OCI-LY7 (cell line): Measurements from ENCODE around the gene DPP10. TPM values are rescaled to one million over a fixed set of nuclear protein-coding genes. Genes with fewer than 3 reads are reported as not detected.
"Not testable (repeated sequence)": the region's sequence is repeated elsewhere in the genome, so short reads cannot be mapped to it uniquely, and the experiment has no call there.

ENCODE experiments used
- BruUV-seq: library from RNA; stranded (reverse); fragments of 400-500 nt; replicated peaks from 2 replicates; lab custom pipeline; 2021; lab: Mats Ljungman, UMichigan
- CTCF ChIA-PET: fragments of 300-600 bp; sonication (Branson Sonifier 250); formaldehyde crosslinking; loops from one replicate; lab custom pipeline; 2022; ENCODE audit warnings: antibody characterized with exemption; ENCODE audit not compliant: unreplicated experiment; lab: Charles Lee
- POLR2A ChIA-PET: fragments of 300-600 bp; sonication (Branson Sonifier 250); formaldehyde crosslinking; loops from one replicate; lab custom pipeline; 2022; ENCODE audit warnings: antibody characterized with exemption; lab: Charles Lee
- DNase-seq: peaks from one replicate; pipeline ENCODE4 v3.0.0-alpha.2; 2015; ENCODE audit warnings: low spot score
- H2AFZ ChIP-seq: fragments of 200-600 bp; sonication (generic), shearing (Covaris generic); 2 replicates; pipeline ENCODE4 v1.6.1; 2014; ENCODE audit warnings: mild to moderate bottlenecking, antibody characterized with exemption, low read length, moderate library complexity
- H3K27ac ChIP-seq: fragments of 200-600 bp; sonication (generic); 2 replicates; pipeline ENCODE4 v1.5.1; 2014; ENCODE audit warnings: mixed run types, low read depth, mild to moderate bottlenecking, moderate library complexity, low read length, inconsistent platforms; ENCODE audit not compliant: poor library complexity, severe bottlenecking
- H3K36me3 ChIP-seq: fragments of 200-600 bp; sonication (generic); 2 replicates; pipeline ENCODE4 v1.6.1; 2014; ENCODE audit warnings: mild to moderate bottlenecking, antibody characterized with exemption, low read length, moderate library complexity, mixed read lengths; ENCODE audit not compliant: insufficient read depth
- H3K4me1 ChIP-seq: fragments of 200-600 bp; sonication (generic); 2 replicates; pipeline ENCODE4 v1.5.1; 2014; ENCODE audit warnings: mild to moderate bottlenecking, low read length; ENCODE audit not compliant: insufficient read depth, poor library complexity, severe bottlenecking
- H3K4me2 ChIP-seq: fragments of 200-600 bp; sonication (generic); 2 replicates; pipeline ENCODE4 v1.6.1; 2014; ENCODE audit warnings: mild to moderate bottlenecking, low read length
- H3K4me3 ChIP-seq: fragments of 200-600 bp; sonication (generic); 2 replicates; pipeline ENCODE4 v1.5.1; 2014; ENCODE audit warnings: mild to moderate bottlenecking, low read depth, low read length; ENCODE audit not compliant: poor library complexity, severe bottlenecking
- H3K79me2 ChIP-seq: fragments of 200-600 bp; sonication (generic); 2 replicates; pipeline ENCODE4 v1.6.1; 2016; ENCODE audit warnings: low read depth, mild to moderate bottlenecking, low read length, moderate library complexity, mixed read lengths; ENCODE audit not compliant: insufficient read depth
- H3K9me2 ChIP-seq: fragments of 200-600 bp; sonication (generic); 2 replicates; pipeline ENCODE4 v1.6.1; 2016; ENCODE audit warnings: mild to moderate bottlenecking, low read length, mixed read lengths; ENCODE audit not compliant: insufficient read depth
- H3K9me3 ChIP-seq: fragments of 200-600 bp; sonication (generic); 2 replicates; pipeline ENCODE4 v1.6.1; 2014; ENCODE audit warnings: mild to moderate bottlenecking, mixed run types, low read length, mixed read lengths
- H4K20me1 ChIP-seq: fragments of 200-600 bp; sonication (generic); 2 replicates; pipeline ENCODE4 v1.6.1; 2014; ENCODE audit warnings: mild to moderate bottlenecking, antibody characterized with exemption, low read length, moderate library complexity, mixed read lengths; ENCODE audit not compliant: insufficient read depth
- EZH2phosphoT487 ChIP-seq: fragments of 200-600 bp; sonication (generic); IDR thresholded peaks from 2 replicates; pipeline ENCODE4 v1.6.1; 2018; ENCODE audit warnings: low read depth, borderline replicate concordance, mild to moderate bottlenecking, mixed run types, antibody characterized with exemption, low read length, moderate library complexity, mixed read lengths
- intact Hi-C: fragments of 100-400 bp; cut with micrococcal nuclease; formaldehyde crosslinking; loops from one replicate; pipeline ENCODE4 v1.10.0; 2022; ENCODE audit not compliant: unreplicated experiment
- total RNA-seq, 2 experiments: library from RNA; depleted of rRNA in 1 of 2; stranded (reverse); fragments of >200 nt in 1 of 2; shearing (Covaris generic) in 1 of 2; gene quantifications; 2 replicates each; pipeline ENCODE4 v1.2.3, GENCODE V29; 2014 to 2022
- TF ChIP-seq, protein P1 (sequence below): fragments of 200-600 bp; sonication (generic); conservative IDR thresholded peaks from 2 replicates; pipeline ENCODE4 v1.5.1; 2014; ENCODE audit warnings: mild to moderate bottlenecking, antibody characterized with exemption, low read length, moderate library complexity, mixed read lengths

DPP10 gene
- total RNA-seq, 2 experiments from 2014 or later, result not detected

DNA sequence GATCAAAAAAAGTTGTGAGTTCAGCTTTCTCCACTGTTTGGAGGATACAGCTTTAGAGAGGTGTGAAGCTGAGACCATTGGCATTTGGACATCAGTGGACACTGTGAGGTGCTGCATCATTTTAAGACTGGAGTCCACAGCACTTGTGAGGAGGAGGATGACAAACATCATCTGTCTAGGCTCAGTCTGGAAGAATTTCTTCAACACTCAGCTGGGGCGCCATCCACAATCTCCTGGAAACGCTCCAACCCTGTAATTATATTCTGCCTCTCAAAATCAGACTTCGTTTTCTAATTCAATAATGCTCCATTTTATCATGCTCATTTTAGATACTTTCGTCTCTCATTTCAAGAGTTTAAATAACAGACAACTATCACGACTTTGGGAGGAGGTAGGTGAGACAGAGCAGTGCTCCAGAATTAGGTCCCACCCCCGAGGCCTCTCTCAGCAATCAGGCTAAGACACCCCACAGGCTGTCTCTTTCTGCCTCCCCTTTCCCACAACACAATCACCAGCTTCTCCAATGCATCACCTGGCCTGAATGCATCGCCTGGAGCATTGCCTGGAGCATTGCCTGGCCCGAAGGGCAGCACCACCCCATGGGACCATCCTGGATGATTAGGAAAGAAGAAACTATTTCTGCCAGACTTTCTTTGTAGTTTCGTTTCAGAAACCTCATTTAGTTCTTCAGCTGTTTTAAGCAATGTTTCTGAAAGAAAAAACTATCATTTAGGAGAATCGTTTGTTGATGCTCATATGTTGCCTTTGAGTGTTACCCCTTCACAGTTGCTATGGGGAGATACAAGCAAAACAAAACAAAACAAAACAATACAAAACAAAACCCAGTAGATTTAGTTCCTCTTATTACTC is 37.0 kb upstream of the DPP10 start:
- no peaks in the 10 kb centered on the region for H3K36me3 ChIP-seq
- no peaks in the 10 kb centered on the region for H3K79me2 ChIP-seq
- CTCF ChIA-PET, result no interaction called here
- no peak overlapping the region for H3K4me2 ChIP-seq
- no peaks in the 10 kb centered on the region for H3K9me2 ChIP-seq
- no peak overlapping the region for H3K27ac ChIP-seq
- H3K4me1 ChIP-seq, result no peaks in the 10 kb centered on the region
- no peak for TF ChIP-seq EZH2phosphoT487
- TF ChIP-seq, protein P1, sequence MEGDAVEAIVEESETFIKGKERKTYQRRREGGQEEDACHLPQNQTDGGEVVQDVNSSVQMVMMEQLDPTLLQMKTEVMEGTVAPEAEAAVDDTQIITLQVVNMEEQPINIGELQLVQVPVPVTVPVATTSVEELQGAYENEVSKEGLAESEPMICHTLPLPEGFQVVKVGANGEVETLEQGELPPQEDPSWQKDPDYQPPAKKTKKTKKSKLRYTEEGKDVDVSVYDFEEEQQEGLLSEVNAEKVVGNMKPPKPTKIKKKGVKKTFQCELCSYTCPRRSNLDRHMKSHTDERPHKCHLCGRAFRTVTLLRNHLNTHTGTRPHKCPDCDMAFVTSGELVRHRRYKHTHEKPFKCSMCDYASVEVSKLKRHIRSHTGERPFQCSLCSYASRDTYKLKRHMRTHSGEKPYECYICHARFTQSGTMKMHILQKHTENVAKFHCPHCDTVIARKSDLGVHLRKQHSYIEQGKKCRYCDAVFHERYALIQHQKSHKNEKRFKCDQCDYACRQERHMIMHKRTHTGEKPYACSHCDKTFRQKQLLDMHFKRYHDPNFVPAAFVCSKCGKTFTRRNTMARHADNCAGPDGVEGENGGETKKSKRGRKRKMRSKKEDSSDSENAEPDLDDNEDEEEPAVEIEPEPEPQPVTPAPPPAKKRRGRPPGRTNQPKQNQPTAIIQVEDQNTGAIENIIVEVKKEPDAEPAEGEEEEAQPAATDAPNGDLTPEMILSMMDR, result no peak
- H3K9me3 ChIP-seq, result no peaks in the 10 kb centered on the region
- DNase-seq, result no peak
- POLR2A ChIA-PET, result no interaction called here
- H4K20me1 ChIP-seq, result no peaks in the 10 kb centered on the region
- H2AFZ ChIP-seq, result no peak overlapping the region
- BruUV-seq, result no TSS peak
- H3K4me3 ChIP-seq, result no peak overlapping the region
- intact Hi-C loops, result no loop called here

DNA sequence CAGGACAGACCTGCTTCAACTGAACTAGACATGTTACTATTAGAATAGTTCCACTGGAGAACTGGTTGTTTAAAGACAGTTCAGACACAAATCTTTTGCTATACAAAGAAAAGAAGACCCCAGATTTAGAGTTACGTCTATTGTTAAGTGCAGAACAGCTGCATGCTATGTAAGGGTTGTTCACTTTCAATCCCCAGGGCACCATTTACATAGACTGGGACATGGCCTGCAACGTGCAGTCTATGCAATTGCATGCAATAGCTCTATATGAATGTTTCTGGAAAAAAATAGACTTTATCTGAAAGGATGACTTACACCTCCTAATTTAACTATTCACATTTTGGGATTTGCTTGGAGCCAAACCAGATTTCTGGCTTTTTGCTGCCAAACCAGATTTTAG is 36.1 kb upstream of the DPP10 start:
- no peaks in the 10 kb centered on the region for H3K9me2 ChIP-seq
- no peaks in the 10 kb centered on the region for H3K36me3 ChIP-seq
- H3K4me1 ChIP-seq, result no peaks in the 10 kb centered on the region
- no peak for DNase-seq
- TF ChIP-seq, protein P1, result no peak
- TF ChIP-seq EZH2phosphoT487, result no peak
- POLR2A ChIA-PET, result no interaction called here
- H3K27ac ChIP-seq, result no peak overlapping the region
- no peaks in the 10 kb centered on the region for H3K79me2 ChIP-seq
- H3K4me2 ChIP-seq, result no peak overlapping the region
- CTCF ChIA-PET, result no interaction called here
- no peaks in the 10 kb centered on the region for H3K9me3 ChIP-seq
- BruUV-seq, result no TSS peak
- H3K4me3 ChIP-seq, result no peak overlapping the region
- intact Hi-C loops, result no loop called here
- H4K20me1 ChIP-seq, result no peaks in the 10 kb centered on the region
- H2AFZ ChIP-seq, result no peak overlapping the region

DNA sequence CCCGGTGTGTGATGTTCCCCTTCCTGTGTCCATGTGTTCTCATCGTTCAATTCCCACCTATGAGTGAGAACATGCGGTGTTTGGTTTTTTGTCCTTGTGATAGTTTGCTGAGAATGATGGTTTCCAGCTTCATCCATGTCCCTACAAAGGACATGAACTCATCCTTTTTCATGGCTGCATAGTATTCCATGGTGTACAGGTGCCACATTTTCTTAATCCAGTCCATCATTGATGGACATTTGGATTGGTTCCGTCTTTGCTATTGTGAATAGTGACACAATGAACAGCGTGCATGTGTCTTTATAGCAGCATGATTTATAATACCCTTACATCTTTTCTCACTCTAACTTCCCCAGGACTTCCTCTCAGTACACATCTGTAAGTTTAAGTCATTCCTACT is 35.1 kb upstream of the DPP10 start:
- H4K20me1 ChIP-seq, H3K4me1 ChIP-seq, H3K4me3 ChIP-seq, H3K79me2 ChIP-seq, H3K9me3 ChIP-seq, H3K27ac ChIP-seq, H3K4me2 ChIP-seq, H3K36me3 ChIP-seq, DNase-seq, H3K9me2 ChIP-seq, H2AFZ ChIP-seq, BruUV-seq, POLR2A ChIA-PET, intact Hi-C loops, CTCF ChIA-PET: not testable (repeated sequence)
